Ovary (tissue), 3 donors: ENCODE results near the gene TNRC6C.

Experiments used
- CTCF ChIP-seq, 3 donors: fragments of 450-650 bp in 2 of 3; fragments of 200-600 bp in 1 of 3; IDR thresholded peaks; one replicate each; pipeline versions ENCODE4 v1.5.1 to v1.8.0; 2016 to 2022; ENCODE audit warnings: antibody characterized with exemption in 3 of 3, mild to moderate bottlenecking in 1 of 3
- EP300 ChIP-seq: sonication (generic); formaldehyde crosslinking; IDR thresholded peaks from one replicate; pipeline ENCODE4 v1.6.1; 2017; ENCODE audit warnings: antibody characterized with exemption
- POLR2A ChIP-seq: fragments of 450-650 bp; IDR thresholded peaks from one replicate; pipeline ENCODE4 v1.6.1; 2017; ENCODE audit warnings: antibody characterized with exemption, mild to moderate bottlenecking, moderate library complexity
- donor health status: DM: no; HTN: no; CAD: no.

GRCh38 chr17:78104540-78104941, 146.0 kb downstream of the TNRC6C start:
- TF ChIP-seq CTCF (IDR thresholded peaks at IDR 0.05) (no peak), EP300 (no peak), POLR2A (no peak)
